Hepatocyte (in vitro differentiated cells): ENCODE measurements around the gene SNX5.

Source experiments
- CTCF ChIP-seq: fragments of 200-600 bp; sonication (generic); IDR thresholded peaks from 2 replicates; pipeline ENCODE4 v1.5.1; 2016; ENCODE audit warnings: antibody characterized with exemption, mild to moderate bottlenecking; ENCODE audit not compliant: poor library complexity
- EZH2 ChIP-seq: fragments of 200-600 bp; sonication (generic); IDR thresholded peaks from 2 replicates; pipeline ENCODE4 v1.6.1; 2016; ENCODE audit warnings: antibody characterized with exemption, mild to moderate bottlenecking, borderline replicate concordance
- EZH2phosphoT487 ChIP-seq: fragments of 200-600 bp; sonication (generic); IDR thresholded peaks from one replicate; pipeline ENCODE4 v1.6.1; 2018; ENCODE audit warnings: antibody characterized with exemption, mild to moderate bottlenecking, low read depth, moderate library complexity; ENCODE audit not compliant: unreplicated experiment, severe bottlenecking

- TF ChIP-seq CTCF (no peak), EZH2phosphoT487 (no peak), EZH2 (no peak)
Observed at GRCh38 chr20:18011482-18011881, 42.9 kb upstream of the SNX5 start.
